Small intestine (tissue), 16 donors: ENCODE measurements around the gene FOLR1. TPM values are rescaled to one million over a fixed set of nuclear protein-coding genes. Genes with fewer than 3 reads are reported as not detected.
"Not testable (repeated sequence)": the region's sequence is repeated elsewhere in the genome, so short reads cannot be mapped to it uniquely, and the experiment has no call there.

Experiments
- DNase-seq, 2 donors: peaks; one replicate each; pipeline versions ENCODE4 v3.0.0 to v3.0.0-alpha.2; 2013
- FAIRE-seq: peaks from 2 replicates; lab custom pipeline; 2012; peaks lifted over from hg19 to GRCh38; lab: Jason Lieb, UNC
- H3K27ac ChIP-seq, 3 donors: one replicate each; pipeline ENCODE4 v1.5.1; 2013; ENCODE audit warnings: low read length in 2 of 3, mild to moderate bottlenecking in 2 of 3, control low read depth in 1 of 3, inconsistent platforms in 1 of 3, low read depth in 1 of 3, moderate library complexity in 1 of 3
- H3K27me3 ChIP-seq, 3 donors: one replicate each; pipeline ENCODE4 v1.6.1; 2013; ENCODE audit warnings: low read length in 3 of 3, inconsistent platforms in 1 of 3; ENCODE audit not compliant: control insufficient read depth in 3 of 3, insufficient read depth in 3 of 3
- H3K36me3 ChIP-seq, 3 donors: one replicate each; pipeline ENCODE4 v1.6.1; 2013; ENCODE audit warnings: low read length in 3 of 3, inconsistent platforms in 1 of 3, low read depth in 1 of 3, mild to moderate bottlenecking in 1 of 3, moderate library complexity in 1 of 3; ENCODE audit not compliant: control insufficient read depth in 3 of 3, insufficient read depth in 2 of 3
- H3K4me1 ChIP-seq, 3 donors: one replicate each; pipeline ENCODE4 v1.6.1; 2013; ENCODE audit warnings: low read length in 2 of 3, inconsistent platforms in 1 of 3, low read depth in 1 of 3, mild to moderate bottlenecking in 1 of 3, moderate library complexity in 1 of 3; ENCODE audit not compliant: control insufficient read depth in 3 of 3, insufficient read depth in 2 of 3
- H3K4me3 ChIP-seq, 3 donors: one replicate each; pipeline ENCODE4 v1.5.1; 2013; ENCODE audit warnings: low read length in 3 of 3, control low read depth in 1 of 3, inconsistent platforms in 1 of 3, low read depth in 1 of 3, mild to moderate bottlenecking in 1 of 3, moderate library complexity in 1 of 3
- H3K9me3 ChIP-seq, 2 donors: one replicate each; pipeline ENCODE4 v1.6.1; 2013; ENCODE audit warnings: low read depth in 1 of 2, low read length in 1 of 2; ENCODE audit not compliant: control insufficient read depth in 2 of 2, insufficient read depth in 1 of 2
- WGBS, 3 donors: extraction: QIAGEN DNeasy Blood & Tissue Kit; methylation state at CpG; one replicate each; pipeline ENCODE4 v1.1.7; 2013; 5-methylcytosine and 5-hydroxymethylcytosine counted together
- long read RNA-seq, 10 donors: transcript quantifications; one replicate each; lab custom pipeline, GENCODE V29; 2026
- polyA plus RNA-seq, 4 donors: library from polyadenylated mRNA; stranded (reverse) in 3 of 4; unstranded in 1 of 4; fragments of 200-250 nt in 3 of 4; fragments of 120-200 nt in 1 of 4; gene quantifications; one replicate each; pipeline versions ENCODE4 v1.2.1 to v1.2.3, GENCODE V29; 2013
- donor health status: healthy with polysubstance abuse.
- donor health status: control.
- donor health status: control.
- donor health status: Bipolar disorder and iron deficiency.
- donor health status: healthy.

The FOLR1 gene
- polyA plus RNA-seq: 1 to 10 TPM in 1 of 4 donors, under 1 TPM in 1, not detected in 2; 0.19 to 2.5 TPM
- long read RNA-seq, donor 1, partial matches to known transcripts: 0 of 2 reads
- long read RNA-seq, donor 1, other reads (novel, unspliced or antisense): 0 of 2 reads
- long read RNA-seq, donor 2: 0 reads
- long read RNA-seq, donor 3: 0 reads
- long read RNA-seq, donor 4: 0 reads
- long read RNA-seq, donor 5, partial matches to known transcripts: 0 of 1 reads
- long read RNA-seq, donor 5, other reads (novel, unspliced or antisense): 0 of 1 reads
- long read RNA-seq, donor 6, partial matches to known transcripts: 0 of 1 reads
- long read RNA-seq, donor 6, other reads (novel, unspliced or antisense): 0 of 1 reads
- long read RNA-seq, donor 7: 0 reads
- long read RNA-seq, donor 8: 0 reads
- long read RNA-seq, donor 9: 0 reads
- long read RNA-seq, donor 10, partial matches to known transcripts: 0 of 6 reads
- long read RNA-seq, donor 10, other reads (novel, unspliced or antisense): 0 of 6 reads

DNA sequence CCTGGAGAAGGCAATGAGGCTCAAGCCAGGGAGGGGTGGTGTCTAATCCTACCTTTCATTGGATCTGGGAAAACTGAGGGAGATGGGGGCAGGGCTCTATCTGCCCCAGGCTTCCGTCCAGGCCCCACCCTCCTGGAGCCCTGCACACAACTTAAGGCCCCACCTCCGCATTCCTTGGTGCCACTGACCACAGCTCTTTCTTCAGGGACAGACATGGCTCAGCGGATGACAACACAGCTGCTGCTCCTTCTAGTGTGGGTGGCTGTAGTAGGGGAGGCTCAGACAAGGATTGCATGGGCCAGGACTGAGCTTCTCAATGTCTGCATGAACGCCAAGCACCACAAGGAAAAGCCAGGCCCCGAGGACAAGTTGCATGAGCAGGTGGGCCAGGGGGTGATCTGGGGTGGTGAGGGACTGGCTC, at the start of gene FOLR1:
TSS of gene FOLR1 (plus strand) at position 180 of the 421 bp plus-strand sequence. CDS start at position 214, 34 bp downstream.
- FAIRE-seq: no peak
- Histone ChIP-seq H3K27ac (no peak within 1 kb of the TSS), H3K4me3 (no peak within 1 kb of the TSS), H3K4me1 (peaks cover 0 to 18% (median 0%) of the 10 kb centered on the region in 3 donors), H3K9me3 (no peaks in the 10 kb centered on the region), H3K27me3 (no peaks in the 10 kb centered on the region), H3K36me3 (no peaks in the 10 kb centered on the region)
- DNase-seq: no peak
- WGBS, 3 donors: 73 to 85% (median 79%) methylated on average over 5 of the region's 5 CpGs

DNA sequence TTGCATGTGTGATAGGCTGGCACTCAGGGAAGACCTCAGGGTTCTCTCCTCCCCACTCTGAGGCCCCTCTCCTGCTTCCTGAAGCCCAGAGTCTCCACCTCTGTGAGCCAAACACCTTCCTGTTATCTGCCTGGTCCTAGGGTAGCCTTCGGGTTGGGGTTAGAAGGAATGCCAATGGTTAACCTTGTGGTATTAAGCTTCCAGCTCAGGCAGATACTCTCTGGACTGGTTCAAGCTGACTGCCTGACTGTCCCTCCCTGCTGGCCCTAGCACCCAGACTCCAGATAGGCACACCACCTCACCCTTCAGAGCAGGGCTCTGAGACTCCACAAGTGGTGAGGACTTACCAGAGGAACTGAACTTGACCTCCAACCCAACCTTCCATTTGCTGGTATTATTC, 49.4 kb upstream of the FOLR1 start:
- FAIRE-seq, H3K4me1 ChIP-seq: not testable (repeated sequence)

DNA sequence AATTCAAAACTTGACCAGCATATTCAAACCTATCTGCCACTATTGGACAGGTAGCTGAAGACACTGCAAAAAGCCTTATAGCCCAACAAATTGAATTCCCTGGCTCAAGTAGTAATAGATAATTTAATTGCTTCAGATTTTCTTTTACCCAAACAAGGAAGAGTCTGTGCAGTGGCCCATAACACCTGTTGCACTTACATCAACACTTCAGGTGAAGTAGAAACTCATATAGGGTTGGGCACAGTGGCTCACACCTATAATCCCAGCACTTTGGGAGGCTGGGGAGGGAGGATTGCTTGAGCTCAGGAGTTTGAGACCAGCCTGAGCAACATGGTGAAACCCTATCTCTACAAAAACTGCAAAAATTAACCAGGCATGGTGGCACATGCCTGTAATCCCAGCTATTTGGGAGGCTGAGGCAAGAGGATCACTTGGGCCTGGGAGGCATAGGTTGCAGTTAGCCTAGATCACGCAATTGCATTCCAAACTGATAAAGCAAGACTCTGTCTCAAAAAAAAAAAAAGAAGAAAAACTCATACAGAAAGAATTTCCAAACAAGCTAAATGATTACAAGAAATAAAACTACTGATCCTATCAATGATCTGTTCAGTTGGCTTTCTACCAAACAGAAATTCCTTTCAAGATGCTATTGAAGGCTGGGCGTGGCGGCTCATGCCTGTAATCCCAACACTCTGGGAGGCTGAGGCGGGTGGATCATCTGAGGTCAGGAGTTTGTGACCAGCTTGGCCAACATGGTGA, 47.0 kb upstream of the FOLR1 start:
- FAIRE-seq (no peak), DNase-seq (peak in 1 of 2 donors; percentile 32)

More for the DNA sequence above, 49.4 kb upstream of the FOLR1 start:
- H3K36me3 ChIP-seq, DNase-seq, H3K27ac ChIP-seq, H3K27me3 ChIP-seq, H3K4me3 ChIP-seq, H3K9me3 ChIP-seq: not testable (repeated sequence)
- 40 to 73% (median 50%) methylated on average over 1 of the region's 1 CpG for WGBS, 3 donors

DNA sequence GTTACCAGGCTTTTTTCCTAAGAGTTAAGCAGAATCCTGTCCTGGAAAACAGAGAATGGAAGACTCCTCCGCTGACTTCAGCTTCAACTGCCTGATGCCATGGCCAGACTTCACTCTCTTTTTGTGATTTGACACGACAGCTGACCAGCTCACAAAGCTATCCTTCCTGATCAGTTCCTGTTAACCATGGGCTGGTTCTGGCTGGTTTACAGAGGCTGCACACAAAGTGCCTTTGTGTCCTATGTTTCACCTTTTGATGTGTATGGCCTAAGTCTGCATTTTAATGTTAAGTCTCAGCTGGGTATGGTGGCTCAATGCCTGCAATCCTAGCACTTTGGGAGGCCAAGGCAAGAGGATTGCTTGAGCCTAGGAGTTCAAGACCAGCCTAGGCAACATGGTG, 45.3 kb upstream of the FOLR1 start:
- 32 to 44% (median 40%) methylated on average over 2 of the region's 2 CpGs for WGBS, 3 donors
- H3K27ac ChIP-seq: no peak overlapping the region

More for the DNA sequence above, 47.0 kb upstream of the FOLR1 start:
- Histone ChIP-seq H3K36me3 (no peaks in the 10 kb centered on the region), H3K4me3 (no peak overlapping the region), H3K4me1 (no peaks in the 10 kb centered on the region), H3K27ac (no peak overlapping the region), H3K9me3 (no peaks in the 10 kb centered on the region), H3K27me3 (no peaks in the 10 kb centered on the region)
- WGBS, 3 donors: 30 to 72% (median 58%) methylated on average over 4 of the region's 4 CpGs

DNA sequence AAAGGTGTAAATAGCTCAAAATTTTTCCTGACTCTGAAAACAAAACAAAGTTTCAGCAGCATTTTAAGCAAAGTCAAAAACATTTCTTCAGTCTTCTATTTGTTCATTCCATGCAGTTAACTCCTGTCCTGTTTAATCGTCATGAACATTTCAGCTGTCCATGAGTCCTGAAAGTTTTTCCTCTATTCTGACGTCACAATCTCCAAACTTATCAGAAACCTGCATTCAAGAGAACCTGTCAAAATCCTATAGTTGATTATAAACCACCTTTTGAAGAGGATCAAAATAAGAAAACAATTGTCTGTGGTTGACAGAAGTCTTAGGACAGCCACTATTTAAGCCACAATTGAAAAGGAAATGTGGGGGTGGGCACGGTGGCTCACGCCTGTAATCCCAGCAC, 41.1 kb upstream of the FOLR1 start:
- FAIRE-seq (no peak), DNase-seq (no peak)
- 55 to 73% (median 57%) methylated on average over 4 of the region's 4 CpGs for WGBS, 3 donors
- Histone ChIP-seq H3K27ac (no peak overlapping the region), H3K36me3 (no peaks in the 10 kb centered on the region), H3K27me3 (peaks cover 0 to 3% (median 0%) of the 10 kb centered on the region in 3 donors), H3K4me3 (no peak overlapping the region), H3K4me1 (no peaks in the 10 kb centered on the region), H3K9me3 (no peaks in the 10 kb centered on the region)

More for the DNA sequence above, 45.3 kb upstream of the FOLR1 start:
- no peaks in the 10 kb centered on the region for H3K9me3 ChIP-seq
- DNase-seq (no peak), FAIRE-seq (no peak)
- no peaks in the 10 kb centered on the region for H3K36me3 ChIP-seq
- no peak overlapping the region for H3K4me3 ChIP-seq
- H3K4me1 ChIP-seq: no peaks in the 10 kb centered on the region
- no peaks in the 10 kb centered on the region for H3K27me3 ChIP-seq

DNA sequence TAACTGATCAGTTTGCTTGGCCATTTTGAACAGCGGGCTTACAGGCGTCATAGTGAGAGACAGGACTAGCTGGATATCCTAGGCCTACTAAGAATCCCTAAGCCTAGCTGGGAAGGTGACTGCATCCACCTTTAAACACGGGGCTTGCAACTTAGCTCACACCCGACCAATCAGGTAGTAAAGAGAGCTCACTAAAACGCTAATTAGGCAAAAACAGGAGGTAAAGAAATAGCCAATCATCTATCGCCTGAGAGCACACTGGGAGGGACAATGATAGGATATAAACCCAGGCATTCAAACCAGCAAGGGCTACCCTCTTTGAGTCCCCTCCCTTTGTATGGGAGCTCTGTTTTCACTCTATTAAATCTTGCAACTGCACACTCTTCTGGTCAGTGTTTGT, 38.1 kb upstream of the FOLR1 start:
- 83 to 89% (median 86%) methylated on average over 6 of the region's 6 CpGs for WGBS, 3 donors
- H3K27me3 ChIP-seq, DNase-seq, H3K4me1 ChIP-seq, H3K36me3 ChIP-seq, H3K9me3 ChIP-seq, H3K4me3 ChIP-seq, FAIRE-seq, H3K27ac ChIP-seq: not testable (repeated sequence)

DNA sequence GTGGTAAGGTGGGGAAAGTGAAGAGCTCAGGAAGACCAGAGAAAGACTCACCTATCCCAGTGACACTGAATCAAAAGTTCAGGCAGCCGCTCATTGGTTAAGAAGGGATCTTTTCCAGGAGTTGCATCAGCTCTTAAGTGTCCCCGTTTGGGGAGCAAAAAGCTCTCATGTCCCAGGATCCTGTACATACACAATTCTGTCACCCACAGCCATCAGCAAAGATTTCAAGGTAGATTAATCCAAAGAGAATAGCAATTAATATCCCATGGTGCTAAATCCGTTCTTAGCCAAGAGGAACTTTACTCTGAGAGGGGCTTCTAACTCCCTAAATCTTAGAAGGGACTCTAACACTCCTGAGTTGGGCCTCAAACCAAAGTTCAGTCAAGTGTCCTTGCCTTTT, 37.1 kb upstream of the FOLR1 start:
- 81 to 88% (median 86%) methylated on average over 3 of the region's 3 CpGs for WGBS, 3 donors

DNA sequence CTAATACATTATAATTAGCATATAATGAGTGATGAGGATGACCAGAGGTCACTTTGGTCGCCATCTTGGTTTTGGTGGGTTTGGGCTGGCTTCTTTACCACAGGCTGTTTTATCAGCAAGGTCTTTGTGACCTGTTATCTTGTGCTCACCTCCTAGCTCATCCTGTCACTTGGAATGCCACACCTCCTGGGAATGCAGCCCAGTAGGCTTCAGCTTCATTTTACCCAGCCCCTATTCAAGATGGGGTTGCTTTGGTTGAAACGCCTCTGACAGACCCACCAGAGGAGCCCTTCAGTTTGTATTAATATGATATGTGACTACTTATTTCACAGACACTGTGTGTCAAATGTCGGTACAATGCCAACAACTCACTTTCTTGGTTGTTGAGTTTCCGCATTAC, 36.2 kb upstream of the FOLR1 start:
- Histone ChIP-seq H3K36me3 (no peaks in the 10 kb centered on the region), H3K4me1 (no peaks in the 10 kb centered on the region), H3K27ac (no peak overlapping the region), H3K9me3 (no peaks in the 10 kb centered on the region), H3K4me3 (no peak overlapping the region), H3K27me3 (peaks cover 0 to 3% (median 0%) of the 10 kb centered on the region in 3 donors)
- FAIRE-seq (no peak), DNase-seq (no peak)
- WGBS, 3 donors: 82 to 86% (median 83%) methylated on average over 4 of the region's 4 CpGs

More for the DNA sequence above, 37.1 kb upstream of the FOLR1 start:
- Histone ChIP-seq H3K4me3 (no peak overlapping the region), H3K4me1 (no peaks in the 10 kb centered on the region), H3K36me3 (no peaks in the 10 kb centered on the region), H3K27me3 (peaks cover 0 to 3% (median 0%) of the 10 kb centered on the region in 3 donors), H3K9me3 (no peaks in the 10 kb centered on the region), H3K27ac (no peak overlapping the region)
- DNase-seq: no peak
- no peak for FAIRE-seq
